Measurements from ENCODE around the gene KLHL30.

Gene KLHL30

GRCh38 chr2:238131761-238132462 lies 6.6 kb upstream of the KLHL30 start:
- Histone ChIP-seq H3K9me2 (replicated peaks; ENCODE audit: insufficient read depth, low read length) (no peaks in the 10 kb centered on the region), H3K9ac (ENCODE audit: low read length) (no peak overlapping the region), H3K4me3 (ENCODE audit: low read length) (no peak overlapping the region), H3K27me3 (replicated peaks; ENCODE audit: insufficient read depth, low read length) (no peaks in the 10 kb centered on the region; the same call in 1 of the 2 replicates), H4K20me1 (ENCODE audit: insufficient read depth, low read length) (no peaks in the 10 kb centered on the region), H3F3A (ENCODE audit: insufficient read depth, low read length) (no peaks in the 10 kb centered on the region), H3K36me3 (replicated peaks; ENCODE audit: insufficient read depth, low read length) (no peaks in the 10 kb centered on the region), H3K4me2 (ENCODE audit: low read depth, low read length) (no peak overlapping the region), H3K79me2 (ENCODE audit: low read length) (no peaks in the 10 kb centered on the region), H2AFZ (ENCODE audit: low read length) (no peak overlapping the region), H3K27ac (ENCODE audit: low read length) (no peak overlapping the region), H3K9me3 (replicated peaks; ENCODE audit: insufficient read depth, low read length) (no peaks in the 10 kb centered on the region), H3K4me1 (ENCODE audit: low read length) (no peaks in the 10 kb centered on the region)
- DNase-seq: no peak
- no peak for TF ChIP-seq EZH2phosphoT487 (IDR thresholded peaks at IDR 0.05; ENCODE audit: low read length)
- no peak for TF ChIP-seq EZH2 (optimal IDR thresholded peaks at IDR 0.05; ENCODE audit: low read depth, low read length)
- TF ChIP-seq, protein P1, sequence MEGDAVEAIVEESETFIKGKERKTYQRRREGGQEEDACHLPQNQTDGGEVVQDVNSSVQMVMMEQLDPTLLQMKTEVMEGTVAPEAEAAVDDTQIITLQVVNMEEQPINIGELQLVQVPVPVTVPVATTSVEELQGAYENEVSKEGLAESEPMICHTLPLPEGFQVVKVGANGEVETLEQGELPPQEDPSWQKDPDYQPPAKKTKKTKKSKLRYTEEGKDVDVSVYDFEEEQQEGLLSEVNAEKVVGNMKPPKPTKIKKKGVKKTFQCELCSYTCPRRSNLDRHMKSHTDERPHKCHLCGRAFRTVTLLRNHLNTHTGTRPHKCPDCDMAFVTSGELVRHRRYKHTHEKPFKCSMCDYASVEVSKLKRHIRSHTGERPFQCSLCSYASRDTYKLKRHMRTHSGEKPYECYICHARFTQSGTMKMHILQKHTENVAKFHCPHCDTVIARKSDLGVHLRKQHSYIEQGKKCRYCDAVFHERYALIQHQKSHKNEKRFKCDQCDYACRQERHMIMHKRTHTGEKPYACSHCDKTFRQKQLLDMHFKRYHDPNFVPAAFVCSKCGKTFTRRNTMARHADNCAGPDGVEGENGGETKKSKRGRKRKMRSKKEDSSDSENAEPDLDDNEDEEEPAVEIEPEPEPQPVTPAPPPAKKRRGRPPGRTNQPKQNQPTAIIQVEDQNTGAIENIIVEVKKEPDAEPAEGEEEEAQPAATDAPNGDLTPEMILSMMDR (IDR thresholded peaks at IDR 0.05; ENCODE audit: low read length): no peak

GRCh38 chr2:238132463-238133450 lies 5.7 kb upstream of the KLHL30 start:
- Histone ChIP-seq H3K79me2 (ENCODE audit: low read length) (no peaks in the 10 kb centered on the region), H3K9ac (ENCODE audit: low read length) (no peak overlapping the region), H3K27me3 (replicated peaks; ENCODE audit: insufficient read depth, low read length) (no peaks in the 10 kb centered on the region; the same call in 1 of the 2 replicates), H3K4me1 (ENCODE audit: low read length) (no peaks in the 10 kb centered on the region), H3K9me3 (replicated peaks; ENCODE audit: insufficient read depth, low read length) (no peaks in the 10 kb centered on the region), H2AFZ (ENCODE audit: low read length) (no peak overlapping the region), H4K20me1 (ENCODE audit: insufficient read depth, low read length) (no peaks in the 10 kb centered on the region), H3K4me3 (ENCODE audit: low read length) (no peak overlapping the region), H3F3A (ENCODE audit: insufficient read depth, low read length) (no peaks in the 10 kb centered on the region), H3K4me2 (ENCODE audit: low read depth, low read length) (no peak overlapping the region), H3K9me2 (replicated peaks; ENCODE audit: insufficient read depth, low read length) (no peaks in the 10 kb centered on the region), H3K27ac (ENCODE audit: low read length) (no peak overlapping the region), H3K36me3 (replicated peaks; ENCODE audit: insufficient read depth, low read length) (no peaks in the 10 kb centered on the region)
- TF ChIP-seq EZH2phosphoT487 (IDR thresholded peaks at IDR 0.05; ENCODE audit: low read length) (no peak), EZH2 (optimal IDR thresholded peaks at IDR 0.05; ENCODE audit: low read depth, low read length) (no peak)
- TF ChIP-seq, protein P1 (IDR thresholded peaks at IDR 0.05; ENCODE audit: low read length): no peak
- no peak for DNase-seq

DNA sequence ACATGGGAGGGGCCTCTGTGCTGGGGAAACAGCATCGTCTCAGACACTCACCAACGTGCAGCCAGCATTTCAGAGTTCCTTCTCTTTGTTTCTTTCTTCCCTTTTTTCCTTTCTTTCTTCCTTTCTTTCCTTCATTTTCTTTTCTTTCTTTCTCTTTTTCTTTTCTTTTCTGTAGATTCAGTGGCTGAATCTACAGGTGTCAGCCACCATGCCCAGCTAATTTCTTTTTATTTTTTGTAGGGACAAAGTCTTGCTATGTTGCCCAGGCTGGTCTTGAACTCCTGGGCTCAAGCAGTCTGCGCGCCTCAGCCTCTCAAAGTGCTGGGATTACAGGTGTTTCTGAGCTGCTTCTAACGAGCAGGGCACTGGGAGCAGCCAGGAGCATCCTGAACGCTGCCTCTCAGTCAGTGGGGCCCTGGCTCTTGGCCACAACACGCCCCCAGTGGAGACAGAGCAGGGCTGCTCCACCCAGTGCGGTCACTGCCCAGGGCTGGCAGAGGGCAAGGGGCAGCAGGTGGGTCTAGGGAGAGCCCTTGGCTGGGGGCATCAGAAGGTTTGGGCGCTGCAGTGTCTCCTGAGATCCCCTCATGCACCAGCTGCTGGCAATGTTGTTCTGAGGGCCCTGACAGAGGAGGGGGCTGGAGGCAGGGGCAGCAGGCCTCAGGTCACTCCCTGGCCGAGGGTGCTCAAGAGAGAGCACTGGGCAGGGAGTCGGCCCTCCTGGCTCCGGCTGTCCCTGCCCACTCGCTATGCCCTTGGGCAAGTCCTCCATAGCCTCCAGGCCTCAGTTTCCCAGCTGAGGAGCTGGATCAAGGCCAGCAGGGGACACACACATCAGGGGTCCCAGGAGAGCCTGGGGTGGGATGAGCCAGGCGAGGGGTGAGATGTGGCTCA lies 4.7 kb upstream of the KLHL30 start:
- Histone ChIP-seq H3K27ac (ENCODE audit: low read length) (no peak overlapping the region), H3F3A (ENCODE audit: insufficient read depth, low read length) (no peaks in the 10 kb centered on the region), H3K4me1 (ENCODE audit: low read length) (no peaks in the 10 kb centered on the region), H3K9me2 (replicated peaks; ENCODE audit: insufficient read depth, low read length) (no peaks in the 10 kb centered on the region), H3K79me2 (ENCODE audit: low read length) (no peaks in the 10 kb centered on the region), H3K4me3 (ENCODE audit: low read length) (no peak overlapping the region), H3K4me2 (ENCODE audit: low read depth, low read length) (no peak overlapping the region), H3K27me3 (replicated peaks; ENCODE audit: insufficient read depth, low read length) (no peaks in the 10 kb centered on the region; the same call in 1 of the 2 replicates), H3K36me3 (replicated peaks; ENCODE audit: insufficient read depth, low read length) (no peaks in the 10 kb centered on the region), H3K9me3 (replicated peaks; ENCODE audit: insufficient read depth, low read length) (no peaks in the 10 kb centered on the region), H4K20me1 (ENCODE audit: insufficient read depth, low read length) (no peaks in the 10 kb centered on the region), H3K9ac (ENCODE audit: low read length) (no peak overlapping the region), H2AFZ (ENCODE audit: low read length) (no peak overlapping the region)
- TF ChIP-seq, protein P1 (IDR thresholded peaks at IDR 0.05; ENCODE audit: low read length): no peak
- TF ChIP-seq EZH2 (optimal IDR thresholded peaks at IDR 0.05; ENCODE audit: low read depth, low read length): no peak
- no peak for TF ChIP-seq EZH2phosphoT487 (IDR thresholded peaks at IDR 0.05; ENCODE audit: low read length)
- no peak for DNase-seq
